HG03025 (cell line): Measurements from ENCODE around the gene RTKN.
"Not testable (repeated sequence)": the region's sequence is repeated elsewhere in the genome, so short reads cannot be mapped to it uniquely, and the experiment has no call there.

Source experiments
- ATAC-seq: cut with Tn5 transposase; IDR thresholded peaks from one replicate; pipeline ENCODE4 v1.9.1; 2021; ENCODE audit warnings: mild to moderate bottlenecking, moderate library complexity; ENCODE audit not compliant: unreplicated experiment, low FRiP score

Gene RTKN

GRCh38 chr2:74461187-74462053, 19.7 kb upstream of the RTKN start:
- no peak for ATAC-seq

- ATAC-seq, result not testable (repeated sequence)
Measured at GRCh38 chr2:74460187-74460586, 18.4 kb upstream of the RTKN start.

GRCh38 chr2:74459503-74460118, 17.9 kb upstream of the RTKN start:
- ATAC-seq, result not testable (repeated sequence)

- no peak for ATAC-seq
Measured at GRCh38 chr2:74458938-74459363, 17.2 kb upstream of the RTKN start.

GRCh38 chr2:74458132-74458937, 16.6 kb upstream of the RTKN start, which contains the start of gene WBP1:
WBP1 (plus strand) TSS chr2:74458438; CDS start chr2:74458603, 165 bp downstream.
- ATAC-seq, result peak; percentile 74

GRCh38 chr2:74457549-74458131, 15.9 kb upstream of the RTKN start:
- ATAC-seq, result peak; percentile 30

- ATAC-seq, result no peak
Measured at GRCh38 chr2:74457129-74457548, 15.4 kb upstream of the RTKN start.

GRCh38 chr2:74454654-74455511, 13.1 kb upstream of the RTKN start, which contains the start of gene INO80B:
INO80B (plus strand) TSS chr2:74455087; CDS start chr2:74455117, 30 bp downstream.
- ATAC-seq, result peak; percentile 38

- no peak for ATAC-seq
Measured at GRCh38 chr2:74450570-74451190, 8.9 kb upstream of the RTKN start.

- no peak for ATAC-seq
Measured at GRCh38 chr2:74448771-74449170, 7.0 kb upstream of the RTKN start.

- ATAC-seq, result no peak
Measured at GRCh38 chr2:74447230-74447999, 5.7 kb upstream of the RTKN start.

GRCh38 chr2:74444498-74445318, 3.0 kb upstream of the RTKN start:
- ATAC-seq, result no peak

GRCh38 chr2:74442483-74443297, 953 bp upstream of the RTKN start:
- ATAC-seq, result not testable (repeated sequence)

- ATAC-seq, result no peak
Measured at GRCh38 chr2:74441170-74441689, 507 bp downstream of the RTKN start.

GRCh38 chr2:74440378-74441169, 1.2 kb downstream of the RTKN start:
- ATAC-seq, result peak; percentile 73
